HFF-Myc (cell line): ENCODE results near the gene TNFRSF1B.

Experiments used
- DNase-seq: peaks from one replicate; pipeline ENCODE4 v3.0.0-alpha.2; 2011; ENCODE audit warnings: low read depth; ENCODE audit errors: extremely low read depth
- H3K4me3 ChIP-seq: replicated peaks from 2 replicates; pipeline ENCODE4 v1.5.1; 2011; ENCODE audit warnings: low read depth, mild to moderate bottlenecking, control low read depth, low read length
- TF ChIP-seq, protein P1 (sequence below): IDR thresholded peaks from 2 replicates; pipeline ENCODE4 v1.5.1; 2012; ENCODE audit warnings: mild to moderate bottlenecking, low read depth, low read length, control low read depth; ENCODE audit errors: missing control alignments

TNFRSF1B gene

GRCh38 chr1:12136916-12137610 is 29.7 kb upstream of the TNFRSF1B start:
- no peak overlapping the region for H3K4me3 ChIP-seq
- DNase-seq: no peak
- TF ChIP-seq, protein P1, sequence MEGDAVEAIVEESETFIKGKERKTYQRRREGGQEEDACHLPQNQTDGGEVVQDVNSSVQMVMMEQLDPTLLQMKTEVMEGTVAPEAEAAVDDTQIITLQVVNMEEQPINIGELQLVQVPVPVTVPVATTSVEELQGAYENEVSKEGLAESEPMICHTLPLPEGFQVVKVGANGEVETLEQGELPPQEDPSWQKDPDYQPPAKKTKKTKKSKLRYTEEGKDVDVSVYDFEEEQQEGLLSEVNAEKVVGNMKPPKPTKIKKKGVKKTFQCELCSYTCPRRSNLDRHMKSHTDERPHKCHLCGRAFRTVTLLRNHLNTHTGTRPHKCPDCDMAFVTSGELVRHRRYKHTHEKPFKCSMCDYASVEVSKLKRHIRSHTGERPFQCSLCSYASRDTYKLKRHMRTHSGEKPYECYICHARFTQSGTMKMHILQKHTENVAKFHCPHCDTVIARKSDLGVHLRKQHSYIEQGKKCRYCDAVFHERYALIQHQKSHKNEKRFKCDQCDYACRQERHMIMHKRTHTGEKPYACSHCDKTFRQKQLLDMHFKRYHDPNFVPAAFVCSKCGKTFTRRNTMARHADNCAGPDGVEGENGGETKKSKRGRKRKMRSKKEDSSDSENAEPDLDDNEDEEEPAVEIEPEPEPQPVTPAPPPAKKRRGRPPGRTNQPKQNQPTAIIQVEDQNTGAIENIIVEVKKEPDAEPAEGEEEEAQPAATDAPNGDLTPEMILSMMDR: no peak

DNA sequence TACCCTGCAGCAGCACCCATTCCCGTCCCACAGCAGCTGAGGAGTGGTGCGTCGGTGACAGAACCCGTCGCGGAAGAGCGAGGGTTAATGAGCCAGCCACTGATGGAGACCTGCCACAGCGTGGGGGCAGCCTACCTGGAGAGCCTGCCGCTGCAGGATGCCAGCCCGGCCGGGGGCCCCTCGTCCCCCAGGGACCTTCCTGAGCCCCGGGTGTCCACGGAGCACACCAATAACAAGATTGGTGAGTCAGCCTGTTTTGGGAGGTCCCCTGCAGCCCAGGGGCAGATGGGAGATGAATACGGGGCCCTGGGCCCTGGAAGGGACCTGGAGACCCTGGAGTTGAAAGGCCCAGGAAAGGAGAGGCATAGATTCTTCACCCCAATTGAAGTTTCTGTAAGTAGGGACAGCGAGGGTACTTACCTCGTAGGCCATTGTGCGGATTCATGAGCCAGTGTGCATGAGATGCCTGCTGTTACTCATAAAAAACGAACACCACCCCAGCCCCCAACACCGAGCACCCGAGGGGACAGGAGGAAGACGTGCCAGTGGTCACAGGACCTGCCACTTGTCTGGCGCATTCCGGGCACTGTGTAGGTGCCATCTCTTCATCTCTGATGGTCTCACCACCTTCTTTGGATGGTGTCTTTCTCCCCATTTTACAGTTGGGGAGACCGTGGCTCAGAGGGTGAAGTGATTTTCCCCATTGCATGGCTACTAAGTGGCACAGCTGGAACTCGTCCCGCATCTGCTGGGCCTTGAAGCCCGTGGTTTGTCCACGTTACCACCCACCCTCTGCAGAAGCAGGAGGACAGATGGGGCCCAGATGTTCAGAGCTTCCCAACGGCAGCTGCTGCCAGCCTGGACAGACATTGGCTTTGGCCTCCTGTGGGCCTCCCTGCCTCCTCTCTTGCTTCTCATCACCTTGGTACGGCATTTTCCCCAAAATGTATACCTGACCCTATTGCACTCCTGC is 28.3 kb upstream of the TNFRSF1B start:
- TF ChIP-seq, protein P1: no peak
- no peak overlapping the region for H3K4me3 ChIP-seq
- DNase-seq: peak; percentile 51

DNA sequence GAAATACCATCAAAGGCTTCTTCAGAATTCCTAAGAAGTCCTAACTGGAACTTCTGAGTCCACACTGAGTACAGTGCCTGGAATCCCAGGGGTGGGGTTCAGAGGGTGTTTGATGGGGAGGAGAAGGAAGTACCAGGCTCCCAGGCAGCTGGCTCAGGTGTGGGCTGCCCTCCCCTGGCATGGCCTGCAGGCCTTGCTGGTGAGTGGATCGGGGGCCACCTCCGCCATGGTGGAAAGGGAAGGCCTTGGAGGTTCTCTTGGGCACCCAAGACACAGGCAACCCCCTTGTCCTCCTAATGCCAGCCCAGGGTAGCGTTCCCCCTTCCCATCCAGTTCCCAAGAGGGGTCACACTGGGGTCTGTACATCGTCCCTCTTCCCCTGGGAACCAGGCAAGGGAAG is 26.8 kb upstream of the TNFRSF1B start:
- DNase-seq: no peak
- no peak overlapping the region for H3K4me3 ChIP-seq
- TF ChIP-seq, protein P1: no peak

DNA sequence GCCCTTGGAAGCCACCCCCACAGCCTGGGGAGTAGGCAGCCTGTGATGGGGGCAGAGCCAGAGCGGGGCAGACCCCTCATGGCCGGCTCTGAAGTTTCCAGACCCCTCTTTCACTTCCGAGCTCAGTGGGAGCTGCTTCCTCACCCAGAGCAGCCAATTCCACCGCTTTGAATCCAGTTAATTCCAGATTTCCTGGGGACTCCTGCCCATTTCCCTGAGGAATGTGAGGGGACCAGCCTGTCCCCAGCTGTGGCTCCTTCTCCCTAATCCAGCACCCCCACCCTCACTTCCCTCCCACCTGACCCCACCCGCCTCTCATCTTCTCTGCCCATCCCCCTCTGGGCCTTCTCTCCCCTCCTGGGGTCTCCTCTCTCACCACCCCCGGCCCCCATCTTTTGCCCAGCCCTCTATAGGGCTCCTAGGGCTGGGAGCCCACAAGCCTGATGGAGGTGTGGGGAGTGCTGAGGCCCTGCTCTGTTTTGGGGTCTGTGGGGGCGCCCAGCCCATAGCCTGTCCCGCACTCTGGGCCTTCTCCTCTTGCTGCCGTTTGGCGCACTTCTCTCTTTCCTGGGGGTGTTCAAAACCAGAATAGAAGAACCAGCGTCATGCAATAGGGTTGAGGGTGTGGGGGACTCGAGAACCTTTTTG is 26.2 kb upstream of the TNFRSF1B start:
- TF ChIP-seq, protein P1: no peak
- DNase-seq: no peak
- H3K4me3 ChIP-seq: no peak overlapping the region

DNA sequence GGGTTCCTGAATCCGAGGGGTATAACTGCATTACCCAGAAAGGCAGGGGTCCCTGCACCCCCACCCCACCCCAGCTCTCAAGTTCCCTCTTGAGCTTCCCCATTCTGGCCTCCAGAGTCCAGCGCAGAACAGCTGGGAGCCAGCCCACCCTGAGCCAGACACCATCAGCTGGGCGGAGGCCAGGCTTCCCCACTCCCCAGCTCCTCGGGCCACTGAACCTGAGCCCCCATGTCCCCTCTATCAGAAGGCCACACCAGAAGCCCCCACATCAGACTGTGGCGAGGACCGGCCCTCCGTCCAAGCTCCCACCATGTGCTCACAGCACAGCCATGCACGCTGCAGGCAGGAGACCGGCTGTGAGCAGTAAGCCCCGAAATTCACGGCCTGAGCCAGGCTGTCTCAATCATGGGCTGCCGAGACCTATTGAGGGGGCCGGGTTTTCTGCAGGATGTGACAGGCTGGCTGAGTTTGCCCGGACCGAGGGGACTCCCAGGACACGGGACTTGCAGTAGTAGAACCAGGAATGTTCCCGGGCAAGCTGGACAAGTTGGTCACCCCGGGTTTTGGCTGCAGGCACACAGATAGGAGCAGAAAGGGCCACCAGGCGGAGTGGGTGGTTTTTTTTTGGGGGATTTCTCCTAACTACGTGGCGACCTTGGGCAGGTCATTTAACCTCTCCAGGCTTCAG is 25.5 kb upstream of the TNFRSF1B start:
- TF ChIP-seq, protein P1: no peak
- no peak for DNase-seq
- H3K4me3 ChIP-seq: no peak overlapping the region

DNA sequence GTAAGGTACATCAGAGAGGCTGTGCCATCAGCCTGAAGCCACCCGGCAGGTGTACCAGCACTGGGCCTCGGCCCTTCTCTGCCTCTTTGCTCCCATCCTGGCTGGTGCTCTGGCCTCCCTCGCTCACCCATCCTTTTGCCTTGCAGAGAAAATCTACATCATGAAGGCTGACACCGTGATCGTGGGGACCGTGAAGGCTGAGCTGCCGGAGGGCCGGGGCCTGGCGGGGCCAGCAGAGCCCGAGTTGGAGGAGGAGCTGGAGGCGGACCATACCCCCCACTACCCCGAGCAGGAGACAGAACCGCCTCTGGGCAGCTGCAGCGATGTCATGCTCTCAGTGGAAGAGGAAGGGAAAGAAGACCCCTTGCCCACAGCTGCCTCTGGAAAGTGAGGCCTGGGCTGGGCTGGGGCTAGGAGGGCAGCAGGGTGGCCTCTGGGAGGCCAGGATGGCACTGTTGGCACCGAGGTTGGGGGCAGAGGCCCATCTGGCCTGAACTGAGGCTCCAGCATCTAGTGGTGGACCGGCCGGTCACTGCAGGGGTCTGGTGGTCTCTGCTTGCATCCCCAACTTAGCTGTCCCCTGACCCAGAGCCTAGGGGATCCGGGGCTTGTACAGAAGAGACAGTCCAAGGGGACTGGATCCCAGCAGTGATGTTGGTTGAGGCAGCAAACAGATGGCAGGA is 24.5 kb upstream of the TNFRSF1B start:
- TF ChIP-seq, protein P1: no peak
- no peak for DNase-seq
- no peak overlapping the region for H3K4me3 ChIP-seq
